Skeletal muscle satellite cell (primary cell): Measurements from ENCODE around the gene TUBG2.
"Not testable (repeated sequence)": the region's sequence is repeated elsewhere in the genome, so short reads cannot be mapped to it uniquely, and the experiment has no call there.

Experiments
- H3K27me3 ChIP-seq: 2 replicates; pipeline ENCODE4 v1.7.0; 2013; ENCODE audit warnings: low read length; ENCODE audit not compliant: control insufficient read depth, insufficient read depth
- H3K36me3 ChIP-seq: 2 replicates; pipeline ENCODE4 v1.7.0; 2013; ENCODE audit warnings: mild to moderate bottlenecking, control low read depth, low read length; ENCODE audit not compliant: insufficient read depth
- H3K4me1 ChIP-seq: 2 replicates; pipeline ENCODE4 v1.7.0; 2013; ENCODE audit warnings: low read length; ENCODE audit not compliant: control insufficient read depth, insufficient read depth
- H3K4me2 ChIP-seq: 2 replicates; pipeline ENCODE4 v1.7.0; 2013; ENCODE audit warnings: mild to moderate bottlenecking, low read length
- H3K4me3 ChIP-seq: 2 replicates; pipeline ENCODE4 v1.7.0; 2013; ENCODE audit warnings: low read length
- H3K9ac ChIP-seq: 2 replicates; pipeline ENCODE4 v1.7.0; 2013; ENCODE audit warnings: mild to moderate bottlenecking, low read depth, low read length, moderate library complexity
- H3K9me3 ChIP-seq: replicated peaks from 2 replicates; pipeline ENCODE4 v1.7.0; 2013; ENCODE audit warnings: mild to moderate bottlenecking, control low read depth, low read length

Gene TUBG2

DNA sequence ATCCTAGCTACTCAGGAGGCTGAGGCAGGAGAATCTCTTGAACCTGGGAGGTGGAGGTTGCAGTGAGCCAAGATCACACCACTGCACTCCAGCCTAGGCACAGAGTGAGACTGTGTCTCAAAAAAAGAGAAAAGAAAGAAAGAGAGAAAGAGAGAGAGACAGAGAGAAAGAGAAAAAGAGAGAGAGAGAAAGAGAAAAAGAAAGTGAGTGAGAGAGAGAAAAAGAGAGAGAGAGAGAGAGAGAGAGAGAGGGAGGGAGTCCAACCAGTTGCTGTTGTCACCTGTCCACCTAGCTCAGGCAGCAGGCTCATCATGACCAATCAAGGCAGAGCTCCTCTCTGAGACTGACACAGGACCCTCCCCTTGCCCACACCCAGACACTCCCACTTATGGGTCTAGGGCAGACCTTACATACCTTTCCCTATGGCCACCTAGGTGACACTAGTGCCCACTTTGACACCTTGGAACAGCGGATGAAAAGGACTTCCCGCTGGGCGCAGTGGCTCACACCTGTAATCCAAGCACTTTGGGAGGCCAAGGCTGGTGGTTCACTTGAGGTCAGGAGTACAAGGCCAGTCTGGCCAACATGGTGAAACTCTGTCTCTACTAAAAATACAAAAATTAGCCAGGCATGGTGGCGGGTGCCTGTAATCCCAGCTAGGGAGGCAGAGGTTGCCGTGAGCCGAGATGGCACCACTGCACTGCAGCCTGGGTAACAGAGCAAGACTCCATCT lies 31.9 kb upstream of the TUBG2 start:
- H3K9me3 ChIP-seq, H3K4me2 ChIP-seq, H3K4me1 ChIP-seq, H3K27me3 ChIP-seq, H3K4me3 ChIP-seq, H3K36me3 ChIP-seq, H3K9ac ChIP-seq: not testable (repeated sequence)

GRCh38 chr17:42629411-42630009 lies 29.6 kb upstream of the TUBG2 start:
- H3K9ac ChIP-seq = no peak overlapping the region
- H3K4me3 ChIP-seq = no peak overlapping the region
- no peaks in the 10 kb centered on the region for H3K27me3 ChIP-seq
- H3K9me3 ChIP-seq = no peaks in the 10 kb centered on the region
- peaks cover under 1% of the 10 kb centered on the region for H3K4me1 ChIP-seq
- no peaks in the 10 kb centered on the region for H3K36me3 ChIP-seq
- H3K4me2 ChIP-seq = no peak overlapping the region

DNA sequence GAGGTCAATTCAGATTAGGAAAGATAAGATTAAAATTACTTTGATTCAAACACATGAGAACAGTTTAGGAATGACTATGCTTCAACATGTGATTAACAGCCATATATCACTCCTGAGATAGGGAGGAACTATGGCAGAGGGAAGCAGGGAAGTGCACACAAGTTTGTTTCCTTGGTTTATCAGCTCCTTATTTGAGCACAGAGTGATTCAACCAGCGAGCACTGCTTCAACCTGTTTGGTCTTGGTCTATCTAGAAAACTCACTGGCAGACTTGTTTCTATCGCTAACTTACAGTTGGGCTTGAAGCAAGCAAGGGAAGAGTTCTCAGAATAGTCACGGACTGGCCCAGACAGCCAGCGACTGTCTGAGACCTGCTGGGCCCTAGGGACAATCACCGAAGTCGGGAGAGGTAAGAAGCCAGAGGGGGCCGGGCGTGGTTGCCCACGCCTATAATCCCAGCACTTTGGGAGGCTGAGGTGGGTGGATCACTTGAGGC lies 26.1 kb upstream of the TUBG2 start:
- Histone ChIP-seq H3K4me3 (no peak overlapping the region), H3K36me3 (no peaks in the 10 kb centered on the region), H3K4me2 (no peak overlapping the region), H3K9ac (no peak overlapping the region), H3K27me3 (peaks cover 8% of the 10 kb centered on the region), H3K4me1 (no peaks in the 10 kb centered on the region), H3K9me3 (no peaks in the 10 kb centered on the region)

GRCh38 chr17:42639525-42640113 lies 19.5 kb upstream of the TUBG2 start:
- no peak overlapping the region for H3K9ac ChIP-seq
- no peaks in the 10 kb centered on the region for H3K4me1 ChIP-seq
- no peak overlapping the region for H3K4me3 ChIP-seq
- H3K27me3 ChIP-seq = peaks cover 27% of the 10 kb centered on the region
- H3K36me3 ChIP-seq = no peaks in the 10 kb centered on the region
- no peaks in the 10 kb centered on the region for H3K9me3 ChIP-seq
- no peak overlapping the region for H3K4me2 ChIP-seq

- Histone ChIP-seq H3K4me1 (no peaks in the 10 kb centered on the region), H3K9me3 (no peaks in the 10 kb centered on the region), H3K9ac (no peak overlapping the region), H3K36me3 (no peaks in the 10 kb centered on the region), H3K27me3 (peaks cover 27% of the 10 kb centered on the region), H3K4me2 (no peak overlapping the region), H3K4me3 (no peak overlapping the region)
Measured at GRCh38 chr17:42640121-42640520, 19.0 kb upstream of the TUBG2 start.

GRCh38 chr17:42642336-42642735 lies 16.7 kb upstream of the TUBG2 start:
- no peaks in the 10 kb centered on the region for H3K9me3 ChIP-seq
- no peaks in the 10 kb centered on the region for H3K36me3 ChIP-seq
- no peak overlapping the region for H3K4me3 ChIP-seq
- no peak overlapping the region for H3K4me2 ChIP-seq
- H3K27me3 ChIP-seq = peaks cover 24% of the 10 kb centered on the region
- no peak overlapping the region for H3K9ac ChIP-seq
- H3K4me1 ChIP-seq = no peaks in the 10 kb centered on the region

DNA sequence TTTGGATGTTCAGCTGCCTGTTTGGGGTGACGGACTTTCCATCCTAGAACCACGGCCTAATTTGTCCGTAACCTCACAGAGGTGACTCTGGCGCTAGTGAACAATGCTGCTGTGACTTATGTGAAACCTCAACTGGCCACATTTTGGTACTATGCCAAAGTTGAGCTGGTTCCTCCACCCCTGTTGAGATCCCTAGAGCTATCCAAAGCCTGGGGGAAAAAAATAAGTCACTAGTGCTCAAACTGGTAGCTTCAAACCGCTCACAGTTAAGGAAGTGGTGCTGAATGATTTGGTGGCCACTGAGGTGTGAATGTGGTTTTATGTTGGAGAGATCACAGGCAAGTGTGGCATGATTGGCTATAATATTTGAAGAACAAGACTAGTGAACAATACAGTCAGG lies 11.3 kb upstream of the TUBG2 start:
- Histone ChIP-seq H3K4me3 (no peak overlapping the region), H3K4me1 (no peaks in the 10 kb centered on the region), H3K36me3 (no peaks in the 10 kb centered on the region), H3K9me3 (no peaks in the 10 kb centered on the region), H3K27me3 (peaks cover 20% of the 10 kb centered on the region), H3K9ac (no peak overlapping the region), H3K4me2 (no peak overlapping the region)

DNA sequence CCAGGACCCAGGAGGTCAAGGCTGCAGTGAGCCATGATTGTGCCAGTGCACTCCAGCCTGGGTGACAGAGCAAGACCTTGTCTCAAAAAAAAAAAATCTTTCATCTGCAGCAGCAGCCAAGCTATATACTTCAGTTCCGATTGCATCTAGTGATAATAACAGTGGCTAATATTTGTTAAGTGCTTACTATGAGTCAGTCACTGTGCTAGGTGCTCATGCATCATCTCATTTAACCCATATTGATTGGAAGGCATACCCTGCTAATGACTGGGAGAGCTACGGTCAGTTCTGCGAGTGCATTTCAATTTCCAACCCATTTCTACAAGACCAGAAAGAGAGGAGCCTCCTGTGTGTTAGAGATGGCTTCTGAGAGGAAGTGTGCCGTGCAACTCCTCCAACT lies 7.7 kb upstream of the TUBG2 start:
- Histone ChIP-seq H3K4me1 (peaks cover 4% of the 10 kb centered on the region), H3K4me2 (no peak overlapping the region), H3K4me3 (no peak overlapping the region), H3K9me3 (no peaks in the 10 kb centered on the region), H3K36me3 (no peaks in the 10 kb centered on the region), H3K27me3 (peaks cover 12% of the 10 kb centered on the region), H3K9ac (no peak overlapping the region)

DNA sequence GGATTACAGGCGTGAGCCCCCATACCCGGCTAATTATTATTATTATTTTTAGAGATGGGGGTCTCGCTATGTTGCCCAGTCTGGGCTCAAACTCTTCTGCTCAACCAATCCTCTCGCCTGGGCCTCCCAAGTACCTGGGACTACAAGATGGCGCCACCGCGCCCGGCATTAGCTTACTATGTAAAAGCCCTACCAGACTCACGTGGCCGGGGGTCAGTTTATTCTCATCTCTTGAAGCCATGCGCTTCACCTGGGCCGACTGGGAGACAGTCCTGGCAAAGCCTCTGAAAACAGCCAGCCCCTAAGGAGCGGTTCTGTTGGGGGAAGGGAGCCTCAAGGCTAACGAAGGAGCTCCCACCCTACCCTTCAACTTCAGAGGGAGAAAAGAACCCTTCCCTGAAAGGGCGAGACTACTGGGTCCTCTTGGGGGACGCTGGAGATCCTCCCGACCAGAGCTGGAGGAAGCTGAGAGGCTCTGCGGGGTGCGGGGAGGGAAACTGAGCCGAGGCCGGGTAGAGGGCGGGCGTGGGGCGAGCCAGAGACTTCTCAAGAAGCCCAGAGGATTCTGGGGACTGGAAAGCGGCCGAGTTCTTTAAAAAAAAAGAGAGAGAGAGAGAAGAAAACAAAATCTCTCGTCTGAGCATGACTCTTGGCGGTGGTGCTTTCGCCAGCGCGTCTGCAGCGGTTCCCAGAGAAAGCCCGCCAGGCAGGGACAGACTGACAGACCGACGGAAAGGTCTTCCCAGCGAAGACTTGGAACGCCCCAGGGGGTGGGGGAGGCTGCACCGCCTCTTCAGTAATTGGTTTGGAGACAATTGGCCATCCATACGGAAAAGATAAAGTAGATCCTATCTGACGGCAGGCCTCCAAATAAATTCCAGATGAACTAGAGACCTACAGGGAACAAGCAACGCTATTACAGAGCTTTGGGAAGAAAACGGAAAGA lies 5.6 kb upstream of the TUBG2 start:
- Histone ChIP-seq H3K9ac (peak overlapping the region; percentile 64), H3K9me3 (no peaks in the 10 kb centered on the region), H3K4me3 (peak overlapping the region; percentile 51), H3K36me3 (no peaks in the 10 kb centered on the region), H3K4me1 (peaks cover 4% of the 10 kb centered on the region), H3K4me2 (peak overlapping the region; percentile 70), H3K27me3 (peaks cover 2% of the 10 kb centered on the region)

DNA sequence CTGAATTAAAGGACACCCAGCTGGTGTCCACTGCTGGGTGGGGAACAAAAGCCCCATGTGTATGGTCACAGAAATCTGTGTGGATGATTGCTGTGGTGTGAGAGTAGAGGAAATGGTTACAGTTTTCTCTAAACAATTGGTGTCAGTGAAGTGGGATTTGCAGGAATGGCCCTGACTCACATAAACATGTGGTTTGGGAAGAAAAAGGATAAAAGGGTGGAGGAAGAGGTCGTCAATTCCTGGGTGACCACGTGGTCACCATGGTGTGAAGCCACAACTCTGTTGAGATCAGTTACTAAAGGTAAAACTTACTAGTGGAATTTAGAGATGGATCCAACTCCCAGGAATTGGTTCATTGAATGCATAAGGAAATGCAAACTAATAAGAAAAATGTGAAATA lies 3.6 kb upstream of the TUBG2 start:
- Histone ChIP-seq H3K9ac (no peak overlapping the region), H3K27me3 (no peaks in the 10 kb centered on the region), H3K4me3 (no peak overlapping the region), H3K9me3 (no peaks in the 10 kb centered on the region), H3K4me1 (peaks cover 13% of the 10 kb centered on the region), H3K4me2 (no peak overlapping the region), H3K36me3 (no peaks in the 10 kb centered on the region)
